Sigmoid colon (tissue), 4 donors: ENCODE data around the gene VPS26C.

Source experiments
- EP300 ChIP-seq, 4 donors: sonication (generic); formaldehyde crosslinking; IDR thresholded peaks; one replicate each; pipeline ENCODE4 v1.6.1; 2017; ENCODE audit warnings: antibody characterized with exemption in 4 of 4
- POLR2A ChIP-seq, 2 donors: fragments of 450-650 bp; IDR thresholded peaks; one replicate each; pipeline ENCODE4 v1.6.1; 2016; ENCODE audit warnings: antibody characterized with exemption in 2 of 2, mild to moderate bottlenecking in 2 of 2, moderate library complexity in 2 of 2
- TF ChIP-seq, protein P1 (sequence below), 4 experiments: fragments of 450-650 bp in 3 of 4; fragments of 200-600 bp in 1 of 4; IDR thresholded peaks; one replicate each; pipeline ENCODE4 v1.5.1; 2016 to 2019; ENCODE audit warnings: antibody characterized with exemption in 4 of 4, mild to moderate bottlenecking in 3 of 4, moderate library complexity in 2 of 4

DNA sequence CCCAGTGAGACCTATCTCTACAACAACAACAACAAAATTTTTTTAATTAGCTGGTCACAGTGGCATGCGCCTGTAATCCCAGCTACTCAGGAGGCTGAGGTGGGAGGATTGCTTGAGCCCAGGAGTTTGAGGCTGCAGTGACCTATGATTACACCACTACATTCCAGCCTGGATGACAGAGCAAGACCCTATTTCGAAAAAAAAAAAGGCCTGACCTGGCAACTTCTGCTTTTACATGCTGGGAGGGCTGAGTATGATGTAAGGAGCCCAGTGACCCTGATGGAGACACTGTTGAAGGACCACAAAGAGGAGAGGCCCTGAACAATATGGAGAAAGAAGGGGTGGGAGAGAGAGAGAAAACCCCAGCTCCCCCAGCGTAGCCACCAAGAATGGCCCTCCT is 9.2 kb upstream of the VPS26C start:
- TF ChIP-seq, protein P1, sequence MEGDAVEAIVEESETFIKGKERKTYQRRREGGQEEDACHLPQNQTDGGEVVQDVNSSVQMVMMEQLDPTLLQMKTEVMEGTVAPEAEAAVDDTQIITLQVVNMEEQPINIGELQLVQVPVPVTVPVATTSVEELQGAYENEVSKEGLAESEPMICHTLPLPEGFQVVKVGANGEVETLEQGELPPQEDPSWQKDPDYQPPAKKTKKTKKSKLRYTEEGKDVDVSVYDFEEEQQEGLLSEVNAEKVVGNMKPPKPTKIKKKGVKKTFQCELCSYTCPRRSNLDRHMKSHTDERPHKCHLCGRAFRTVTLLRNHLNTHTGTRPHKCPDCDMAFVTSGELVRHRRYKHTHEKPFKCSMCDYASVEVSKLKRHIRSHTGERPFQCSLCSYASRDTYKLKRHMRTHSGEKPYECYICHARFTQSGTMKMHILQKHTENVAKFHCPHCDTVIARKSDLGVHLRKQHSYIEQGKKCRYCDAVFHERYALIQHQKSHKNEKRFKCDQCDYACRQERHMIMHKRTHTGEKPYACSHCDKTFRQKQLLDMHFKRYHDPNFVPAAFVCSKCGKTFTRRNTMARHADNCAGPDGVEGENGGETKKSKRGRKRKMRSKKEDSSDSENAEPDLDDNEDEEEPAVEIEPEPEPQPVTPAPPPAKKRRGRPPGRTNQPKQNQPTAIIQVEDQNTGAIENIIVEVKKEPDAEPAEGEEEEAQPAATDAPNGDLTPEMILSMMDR (IDR thresholded peaks at IDR 0.05): no peak
- TF ChIP-seq POLR2A (IDR thresholded peaks at IDR 0.05) (no peak), EP300 (IDR thresholded peaks at IDR 0.05) (no peak)
